ENCODE measurements around the gene SCN5A.

GRCh38 chr3:38634111-38634510 lies 15.4 kb downstream of the SCN5A start:
- TF ChIP-seq POLR2A (IDR thresholded peaks at IDR 0.05; ENCODE audit: low read depth, low read length) (no peak), TAF1 (IDR thresholded peaks at IDR 0.05; ENCODE audit: borderline replicate concordance, low read depth, low read length) (no peak), POLR2AphosphoS5 (IDR thresholded peaks at IDR 0.05; ENCODE audit: low read depth, low read length) (no peak)
